Measurements from ENCODE around the gene ADAM12. TPM values are rescaled to one million over a fixed set of nuclear protein-coding genes. Genes with fewer than 3 reads are reported as not detected.
A peak's percentile ranks its signal among the peaks of the same experiment; 100 is the strongest.
"Not testable (repeated sequence)": the region's sequence is repeated elsewhere in the genome, so short reads cannot be mapped to it uniquely, and the experiment has no call there.

ADAM12 gene
- polyA plus RNA-seq, 1 of the 3 experiments (the other 2 are of a cell fraction): 25.0 TPM

- peaks cover 0 to 13% of the 10 kb centered on the region in 2 experiments; a peak in 2 of 4 replicates for H3K4me1 ChIP-seq (ENCODE audit: control insufficient read depth in 1 of 2, insufficient read depth in 2 of 2, low read depth in 1 of 2, low read length in 1 of 2)
- ChIA-PET POLR2A (interaction anchor here (1.0 kb wide), 1 partner anchor 11 kb away, joined by 4 read pairs; no protein-coding TSS in a partner anchor), CTCF (interaction anchor here (0.7 to 2.4 kb wide), 7 partner anchors 12 to 447 kb away, joined by 3 to 7 read pairs (median 3); no protein-coding TSS in a partner anchor)
- H2AFZ ChIP-seq (ENCODE audit: low read depth): no peak overlapping the region
- DNase-seq: peak; percentile 57
- H3K9me3 ChIP-seq: no peaks in the 10 kb centered on the region; the same call in none of the 2 replicates
- 0 out of 2 replicates have a peak, but pooled peaks have one; percentile 3 for TF ChIP-seq FOSL2 (IDR thresholded peaks at IDR 0.05; ENCODE audit: borderline replicate concordance, low read depth)
- TF ChIP-seq USF1 (IDR thresholded peaks at IDR 0.05; ENCODE audit: borderline replicate concordance, low read depth): no peak
- TF ChIP-seq RCOR1 (IDR thresholded peaks at IDR 0.05; ENCODE audit: low read length): peak; percentile 47; the same call in 1 of the 2 replicates
- TF ChIP-seq GATA2 (CRISPR knock-in tag; IDR thresholded peaks at IDR 0.05): no peak
- TF ChIP-seq MEF2A (IDR thresholded peaks at IDR 0.05; ENCODE audit: borderline replicate concordance, low read depth): no peak
- no peak for TF ChIP-seq EZH2phosphoT487 (IDR thresholded peaks at IDR 0.05; ENCODE audit: borderline replicate concordance, low read depth)
- TF ChIP-seq CHD2 (IDR thresholded peaks at IDR 0.05; ENCODE audit: low read length, partially characterized antibody): peak; percentile 64
- no peak for TF ChIP-seq USF2 (IDR thresholded peaks at IDR 0.05; ENCODE audit: borderline replicate concordance, low read depth, low read length)
- TF ChIP-seq, protein P1, sequence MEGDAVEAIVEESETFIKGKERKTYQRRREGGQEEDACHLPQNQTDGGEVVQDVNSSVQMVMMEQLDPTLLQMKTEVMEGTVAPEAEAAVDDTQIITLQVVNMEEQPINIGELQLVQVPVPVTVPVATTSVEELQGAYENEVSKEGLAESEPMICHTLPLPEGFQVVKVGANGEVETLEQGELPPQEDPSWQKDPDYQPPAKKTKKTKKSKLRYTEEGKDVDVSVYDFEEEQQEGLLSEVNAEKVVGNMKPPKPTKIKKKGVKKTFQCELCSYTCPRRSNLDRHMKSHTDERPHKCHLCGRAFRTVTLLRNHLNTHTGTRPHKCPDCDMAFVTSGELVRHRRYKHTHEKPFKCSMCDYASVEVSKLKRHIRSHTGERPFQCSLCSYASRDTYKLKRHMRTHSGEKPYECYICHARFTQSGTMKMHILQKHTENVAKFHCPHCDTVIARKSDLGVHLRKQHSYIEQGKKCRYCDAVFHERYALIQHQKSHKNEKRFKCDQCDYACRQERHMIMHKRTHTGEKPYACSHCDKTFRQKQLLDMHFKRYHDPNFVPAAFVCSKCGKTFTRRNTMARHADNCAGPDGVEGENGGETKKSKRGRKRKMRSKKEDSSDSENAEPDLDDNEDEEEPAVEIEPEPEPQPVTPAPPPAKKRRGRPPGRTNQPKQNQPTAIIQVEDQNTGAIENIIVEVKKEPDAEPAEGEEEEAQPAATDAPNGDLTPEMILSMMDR (IDR thresholded peaks at IDR 0.05): no peak
- peak; percentile 69 for TF ChIP-seq TCF12 (IDR thresholded peaks at IDR 0.05)
- TF ChIP-seq, protein P2, sequence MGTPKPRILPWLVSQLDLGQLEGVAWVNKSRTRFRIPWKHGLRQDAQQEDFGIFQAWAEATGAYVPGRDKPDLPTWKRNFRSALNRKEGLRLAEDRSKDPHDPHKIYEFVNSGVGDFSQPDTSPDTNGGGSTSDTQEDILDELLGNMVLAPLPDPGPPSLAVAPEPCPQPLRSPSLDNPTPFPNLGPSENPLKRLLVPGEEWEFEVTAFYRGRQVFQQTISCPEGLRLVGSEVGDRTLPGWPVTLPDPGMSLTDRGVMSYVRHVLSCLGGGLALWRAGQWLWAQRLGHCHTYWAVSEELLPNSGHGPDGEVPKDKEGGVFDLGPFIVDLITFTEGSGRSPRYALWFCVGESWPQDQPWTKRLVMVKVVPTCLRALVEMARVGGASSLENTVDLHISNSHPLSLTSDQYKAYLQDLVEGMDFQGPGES (IDR thresholded peaks at IDR 0.05; ENCODE audit: low read depth, low read length): no peak
- TF ChIP-seq NFIC (IDR thresholded peaks at IDR 0.05; ENCODE audit: borderline replicate concordance): peak; percentile 67
- TF ChIP-seq TAF1 (IDR thresholded peaks at IDR 0.05; ENCODE audit: borderline replicate concordance, low read depth, low read length): no peak
- TF ChIP-seq SMC3 (IDR thresholded peaks at IDR 0.05; ENCODE audit: low read depth, low read length): no peak
- TF ChIP-seq EP300 (IDR thresholded peaks at IDR 0.05; ENCODE audit: borderline replicate concordance in 1 of 2, low read depth in 1 of 2, low read length in 1 of 2): peak in 1 of 2 experiments; percentile 86; a peak in 2 of 4 replicates
- no peak overlapping the region for H3K9ac ChIP-seq
- peaks cover 20% of the 10 kb centered on the region for H3K79me2 ChIP-seq (ENCODE audit: insufficient read depth)
- H3K4me3 ChIP-seq (ENCODE audit: low read depth in 2 of 2, low read length in 1 of 2): no peak overlapping the region
- H3K9me2 ChIP-seq: no peaks in the 10 kb centered on the region
- peaks cover 0 to 8% of the 10 kb centered on the region in 2 experiments for H3K36me3 ChIP-seq (replicated peaks in 1 of 2; ENCODE audit: control insufficient read depth in 1 of 2, insufficient read depth in 2 of 2, low read length in 1 of 2)
- H3K27me3 ChIP-seq (ENCODE audit: insufficient read depth): no peaks in the 10 kb centered on the region
- H3K27ac ChIP-seq (ENCODE audit: low read depth in 2 of 2, low read length in 1 of 2): peak overlapping the region in 1 of 2 experiments; percentile 90; a peak in 2 of 4 replicates
- peaks cover 17% of the 10 kb centered on the region for H3F3A ChIP-seq (replicated peaks; ENCODE audit: insufficient read depth)
- WGBS (ENCODE audit: low lambda C conversion rate): 81% methylated on average over 7 of the region's 7 CpGs
- H3K4me2 ChIP-seq: no peak overlapping the region
- H4K20me1 ChIP-seq (ENCODE audit: insufficient read depth): no peaks in the 10 kb centered on the region
These were observed 7.8 kb downstream of the ADAM12 start for GRCh38 chr10:126380352-126381076.

DNA sequence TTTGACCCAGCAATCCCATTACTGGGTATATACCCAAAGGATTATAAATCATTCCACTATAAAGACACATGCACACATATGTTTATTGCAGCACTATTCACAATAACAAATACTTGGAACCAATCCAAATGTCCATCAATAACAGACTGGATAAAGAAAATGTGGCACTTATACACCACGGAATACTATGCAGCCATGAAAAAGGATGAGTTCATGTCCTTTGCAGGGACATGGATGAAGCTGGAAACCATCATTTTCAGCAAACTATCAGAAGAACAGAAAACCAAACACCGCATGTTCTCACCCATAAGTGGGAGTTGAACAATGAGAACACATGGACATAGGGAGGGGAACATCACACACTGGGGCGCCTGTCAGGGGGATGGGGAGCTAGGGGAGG lies 9.1 kb downstream of the ADAM12 start:
- H3K9me3 ChIP-seq; H3K4me2 ChIP-seq; H3K36me3 ChIP-seq (replicated peaks in 1 of 2; ENCODE audit: control insufficient read depth in 1 of 2, insufficient read depth in 2 of 2, low read length in 1 of 2); H3K27me3 ChIP-seq (ENCODE audit: insufficient read depth); POLR2A ChIA-PET; H2AFZ ChIP-seq (ENCODE audit: low read depth); H3K9ac ChIP-seq; H3K27ac ChIP-seq (ENCODE audit: low read depth in 2 of 2, low read length in 1 of 2); H3K9me2 ChIP-seq; H3K4me3 ChIP-seq (ENCODE audit: low read depth in 2 of 2, low read length in 1 of 2); H4K20me1 ChIP-seq (ENCODE audit: insufficient read depth); DNase-seq: not testable (repeated sequence)
- CTCF ChIA-PET: interaction anchor here (0.6 to 1.6 kb wide), 3 partner anchors 20 to 356 kb away, joined by 3 read pairs; no protein-coding TSS in a partner anchor
- peaks cover 12% of the 10 kb centered on the region for H3F3A ChIP-seq (replicated peaks; ENCODE audit: insufficient read depth)
- peaks cover 20% of the 10 kb centered on the region for H3K79me2 ChIP-seq (ENCODE audit: insufficient read depth)
- WGBS (ENCODE audit: low lambda C conversion rate): 86% methylated on average over 3 of the region's 3 CpGs
- H3K4me1 ChIP-seq (ENCODE audit: control insufficient read depth in 1 of 2, insufficient read depth in 2 of 2, low read depth in 1 of 2, low read length in 1 of 2): peaks cover 0 to 13% of the 10 kb centered on the region in 2 experiments; a peak in 2 of 4 replicates

Measured in SK-N-SH (cell line).